HTERT RPE-1 (cell line): Measurements from ENCODE around the gene TEX38.

Source experiments
- in situ Hi-C: fragments of 300-500 bp; cut with MboI; formaldehyde crosslinking; loops from 4 replicates; pipeline ENCODE4 v1.14.3; 2020; ENCODE audit warnings: low sequenced_read_pairs

TEX38 gene

GRCh38 chr1:46721204-46721603, 49.5 kb downstream of the TEX38 start:
- in situ Hi-C loops, result no loop called here

- in situ Hi-C loops, result no loop called here
Measured at GRCh38 chr1:46721686-46722205, 50.1 kb downstream of the TEX38 start.
